HepG2 (cell line): ENCODE data around the gene TTC38. TPM values are rescaled to one million over a fixed set of nuclear protein-coding genes. Genes with fewer than 3 reads are reported as not detected.

ENCODE experiments used
- ATF7-NPFF ChIP-seq: sonication (generic); formaldehyde crosslinking; IDR thresholded peaks from 2 replicates; pipeline ENCODE4 v1.8.1; 2023; ENCODE audit warnings: mild to moderate bottlenecking, low read depth, missing genetic modification reagents, moderate library complexity
- CREBL2 ChIP-seq: sonication (generic); formaldehyde crosslinking; IDR thresholded peaks from 2 replicates; pipeline ENCODE4 v1.8.1; 2023; ENCODE audit warnings: missing genetic modification reagents, mild to moderate bottlenecking, borderline replicate concordance
- CTCF ChIP-seq: sonication (generic); formaldehyde crosslinking; IDR thresholded peaks from 2 replicates; pipeline ENCODE4 v1.5.0; 2020; ENCODE audit warnings: mild to moderate bottlenecking, missing genetic modification reagents, moderate library complexity
- E2F5 ChIP-seq: sonication (generic); formaldehyde crosslinking; conservative IDR thresholded peaks from 2 replicates; pipeline ENCODE4 v1.4.0; 2020; ENCODE audit warnings: missing genetic modification reagents
- LRRFIP1 ChIP-seq: sonication (generic); formaldehyde crosslinking; conservative IDR thresholded peaks from 2 replicates; pipeline ENCODE4 v1.4.0; 2020; ENCODE audit warnings: missing genetic modification reagents
- MED1 ChIP-seq: sonication (generic); formaldehyde crosslinking; IDR thresholded peaks from 2 replicates; pipeline ENCODE4 v1.4.0; 2020; ENCODE audit warnings: missing genetic modification reagents
- MIER3 ChIP-seq: IDR thresholded peaks from 2 replicates; pipeline ENCODE4 v1.6.1; 2016; ENCODE audit warnings: missing compliant biosample characterization, borderline replicate concordance
- MLLT10 ChIP-seq: sonication (generic); formaldehyde crosslinking; IDR thresholded peaks from 2 replicates; pipeline ENCODE4 v1.4.0; 2020; ENCODE audit warnings: missing genetic modification reagents
- NFKBIZ ChIP-seq: IDR thresholded peaks from 2 replicates; pipeline ENCODE4 v1.6.1; 2018; ENCODE audit warnings: missing genetic modification reagents, missing compliant biosample characterization
- PRDM4 ChIP-seq: sonication (generic); formaldehyde crosslinking; IDR thresholded peaks from 2 replicates; pipeline ENCODE4 v1.9.0; 2021; ENCODE audit warnings: missing genetic modification reagents, borderline replicate concordance
- RBM22 ChIP-seq: fragments of 200-400 bp; formaldehyde crosslinking; optimal IDR thresholded peaks from 2 replicates; pipeline ENCODE3; 2017; ENCODE audit warnings: mild to moderate bottlenecking, low read length, moderate library complexity
- SMYD3 ChIP-seq: sonication (generic); formaldehyde crosslinking; IDR thresholded peaks from 2 replicates; pipeline ENCODE4 v1.8.1; 2023; ENCODE audit warnings: mild to moderate bottlenecking, missing genetic modification reagents
- TBP ChIP-seq: sonication (generic); formaldehyde crosslinking; IDR thresholded peaks from 2 replicates; pipeline ENCODE4 v1.5.0; 2020; ENCODE audit warnings: missing genetic modification reagents
- YEATS2 ChIP-seq: sonication (generic); formaldehyde crosslinking; IDR thresholded peaks from 2 replicates; pipeline ENCODE4 v1.4.0; 2020; ENCODE audit warnings: missing genetic modification reagents, borderline replicate concordance
- ZFAT ChIP-seq: sonication (generic); formaldehyde crosslinking; conservative IDR thresholded peaks from 2 replicates; pipeline ENCODE4 v1.8.1; 2023; ENCODE audit warnings: missing genetic modification reagents, inconsistent platforms
- ZNF230 ChIP-seq: sonication (generic); formaldehyde crosslinking; IDR thresholded peaks from 2 replicates; pipeline ENCODE4 v1.4.0; 2020; ENCODE audit warnings: mild to moderate bottlenecking, missing genetic modification reagents
- ZNF33B ChIP-seq: sonication (generic); formaldehyde crosslinking; IDR thresholded peaks from 2 replicates; pipeline ENCODE4 v1.5.1; 2020; ENCODE audit warnings: mild to moderate bottlenecking, missing genetic modification reagents
- ZNF446 ChIP-seq: sonication (generic); formaldehyde crosslinking; IDR thresholded peaks from 2 replicates; pipeline ENCODE4 v1.5.0; 2020; ENCODE audit warnings: mild to moderate bottlenecking, missing genetic modification reagents
- ZNF629 ChIP-seq: sonication (generic); formaldehyde crosslinking; conservative IDR thresholded peaks from 2 replicates; pipeline ENCODE4 v1.5.0; 2020; ENCODE audit warnings: missing genetic modification reagents
- ZNF747 ChIP-seq: sonication (generic); formaldehyde crosslinking; IDR thresholded peaks from 2 replicates; pipeline ENCODE4 v1.8.1; 2023; ENCODE audit warnings: missing genetic modification reagents, mild to moderate bottlenecking, borderline replicate concordance
- ZNF790 ChIP-seq: sonication (generic); formaldehyde crosslinking; IDR thresholded peaks from 2 replicates; pipeline ENCODE4 v1.8.0; 2022; ENCODE audit warnings: missing genetic modification reagents, mild to moderate bottlenecking, borderline replicate concordance
- ZSCAN31 ChIP-seq: sonication (generic); formaldehyde crosslinking; IDR thresholded peaks from 2 replicates; pipeline ENCODE4 v1.5.0; 2020; ENCODE audit warnings: low read depth, mild to moderate bottlenecking, missing genetic modification reagents
- polyA plus RNA-seq, 8 experiments: library from polyadenylated mRNA; depleted of rRNA in 3 of 8; stranded (reverse) in 7 of 8; unstranded in 1 of 8; fragments of >200 nt; fragmentation: Illumina TruSeq in 4 of 8; extraction: Trizol in 4 of 8; gene quantifications; 2 replicates each; pipeline versions ENCODE4 v1.2.1 to v1.2.3, GENCODE V29; 2011 to 2016; ENCODE audit warnings: low read depth in 4 of 8, missing spikeins in 1 of 8, mixed read lengths in 1 of 8; ENCODE audit not compliant: insufficient read depth in 1 of 8
- total RNA-seq, 5 experiments: library from RNA; depleted of rRNA; stranded (reverse); fragments of >200 nt; fragmentation: Illumina TruSeq; extraction: Trizol; gene quantifications; 2 replicates each; pipeline ENCODE4 v1.2.3, GENCODE V29; 2016; ENCODE audit warnings: low read depth in 1 of 5

TTC38 gene
- total and polyA plus RNA-seq, 2 of the 13 experiments (the other 11 are each of a cell fraction or from before 2014, with no cell fraction given): 101 to 105 TPM

GRCh38 chr22:46250035-46250782 is 17.6 kb upstream of the TTC38 start, which contains the start of gene CDPF1 (continued):
- TF ChIP-seq CTCF (CRISPR knock-in tag) (peak; percentile 47), ZSCAN31 (CRISPR knock-in tag) (peak; percentile 98), RBM22 (no peak), TBP (CRISPR knock-in tag) (no peak; the same call in 1 of the 2 replicates), LRRFIP1 (CRISPR knock-in tag) (no peak), ZNF790 (CRISPR knock-in tag) (peak; percentile 51; the same call in 1 of the 2 replicates), PRDM4 (CRISPR knock-in tag) (no peak), CREBL2 (CRISPR knock-in tag) (no peak), NFKBIZ (peak; percentile 74; the same call in 1 of the 2 replicates), MLLT10 (no peak), E2F5 (CRISPR knock-in tag) (0 out of 2 replicates have a peak, but pooled peaks have one; percentile 37), ATF7-NPFF (CRISPR knock-in tag) (no peak; the same call in none of the 2 replicates), ZNF446 (CRISPR knock-in tag) (peak; percentile 88), MED1 (CRISPR knock-in tag) (peak; percentile 57; the same call in 1 of the 2 replicates), MIER3 (CRISPR knock-in tag) (no peak), ZNF230 (CRISPR knock-in tag) (peak; percentile 78; the same call in 1 of the 2 replicates), SMYD3 (CRISPR knock-in tag) (no peak; the same call in 1 of the 2 replicates), ZNF747 (CRISPR knock-in tag) (peak; percentile 83), ZFAT (CRISPR knock-in tag) (no peak), ZNF629 (peak; percentile 44; the same call in 1 of the 2 replicates), ZNF33B (CRISPR knock-in tag) (no peak), YEATS2 (CRISPR knock-in tag) (peak; percentile 40; the same call in 1 of the 2 replicates)
